GM12878 (cell line): ENCODE measurements around the gene GPR137B. TPM values are rescaled to one million over a fixed set of nuclear protein-coding genes. Genes with fewer than 3 reads are reported as not detected.

Experiments
- ATAC-seq: fragments of 200-7000 bp; cut with Tn5 transposase; 3 replicates; pipeline ENCODE4 v1.9.1; 2020; ENCODE audit warnings: mild to moderate bottlenecking, moderate library complexity
- BruUV-seq: library from RNA; stranded (reverse); fragments of 400-500 nt; replicated peaks from 2 replicates; lab custom pipeline; 2021; lab: Mats Ljungman, UMichigan
- CTCF ChIA-PET: fragments of 300-600 bp; sonication (Branson Sonifier 250); formaldehyde crosslinking; extraction: SDS; loops from one replicate; lab custom pipeline; 2021; ENCODE audit warnings: inconsistent platforms; lab: Yijun Ruan, JAX
- POLR2A ChIA-PET: fragments of 350-600 bp; formaldehyde crosslinking; extraction: SDS; loops from one replicate; lab custom pipeline; 2021; ENCODE audit warnings: inconsistent platforms; lab: Charles Lee
- RAD21 ChIA-PET: fragments of 300-600 bp; sonication (Branson Sonifier 250); formaldehyde crosslinking; loops from one replicate; lab custom pipeline; 2023; ENCODE audit warnings: antibody characterized with exemption; ENCODE audit not compliant: unreplicated experiment; lab: Charles Lee
- SMC1A ChIA-PET: fragments of 300-600 bp; sonication (Branson Sonifier 250); formaldehyde crosslinking; loops from one replicate; lab custom pipeline; 2023; ENCODE audit not compliant: unreplicated experiment, uncharacterized antibody; lab: Charles Lee
- DNase-seq: peaks from one replicate; pipeline ENCODE4 v3.0.0-alpha.2; 2011; ENCODE audit warnings: low read depth, low spot score
- FAIRE-seq: peaks from 3 replicates; lab custom pipeline; 2011; peaks lifted over from hg19 to GRCh38; lab: Jason Lieb, UNC
- H2AFZ ChIP-seq: 2 replicates; pipeline ENCODE4 v1.6.0; 2011; ENCODE audit warnings: low read depth, low read length, control low read depth; ENCODE audit not compliant: control insufficient read depth
- H3K27ac ChIP-seq: 2 replicates; pipeline ENCODE4 v1.5.1; 2011; ENCODE audit warnings: control low read depth; ENCODE audit not compliant: control insufficient read depth, insufficient read depth
- H3K27me3 ChIP-seq, 2 experiments: replicated peaks in 1 of 2; 2 replicates each; pipeline versions ENCODE4 v1.6.0 to v1.6.1; 2011; ENCODE audit warnings: low read length in 1 of 2; ENCODE audit not compliant: control insufficient read depth in 2 of 2, insufficient read depth in 2 of 2
- H3K36me3 ChIP-seq, 2 experiments: 2 replicates each; pipeline ENCODE4 v1.5.1; 2011; ENCODE audit warnings: low read length in 1 of 2; ENCODE audit not compliant: control insufficient read depth in 2 of 2, insufficient read depth in 2 of 2
- H3K4me1 ChIP-seq: 2 replicates; pipeline ENCODE4 v1.6.1; 2011; ENCODE audit warnings: mild to moderate bottlenecking, low read length, moderate library complexity, mixed read lengths; ENCODE audit not compliant: control insufficient read depth, insufficient read depth
- H3K4me2 ChIP-seq: 2 replicates; pipeline ENCODE4 v1.6.0; 2011; ENCODE audit warnings: control low read depth; ENCODE audit not compliant: control insufficient read depth, insufficient read depth
- H3K4me3 ChIP-seq: fragments of 200-600 bp; sonication (generic); 2 replicates; pipeline ENCODE4 v1.5.1; 2016
- H3K79me2 ChIP-seq: 2 replicates; pipeline ENCODE4 v1.6.0; 2011; ENCODE audit warnings: low read length; ENCODE audit not compliant: control insufficient read depth, insufficient read depth
- H3K9ac ChIP-seq: 2 replicates; pipeline ENCODE4 v1.8.0; 2011; ENCODE audit warnings: low read length, control low read depth, mixed read lengths; ENCODE audit not compliant: control insufficient read depth, insufficient read depth
- H3K9me3 ChIP-seq: replicated peaks from 3 replicates; pipeline ENCODE4 v1.5.1; 2011; ENCODE audit warnings: mild to moderate bottlenecking, low read length; ENCODE audit not compliant: control insufficient read depth, insufficient read depth
- H4K20me1 ChIP-seq: 2 replicates; pipeline ENCODE4 v1.6.0; 2011; ENCODE audit not compliant: control insufficient read depth, insufficient read depth
- HDGF ChIP-seq: fragments of 450-650 bp; IDR thresholded peaks from 2 replicates; pipeline ENCODE4 v1.6.1; 2016; ENCODE audit warnings: antibody characterized with exemption
- IKZF2 ChIP-seq, 2 experiments: fragments of 450-650 bp; IDR thresholded peaks; 2 replicates each; pipeline ENCODE4 v1.6.1; 2017; ENCODE audit warnings: mild to moderate bottlenecking in 2 of 2, moderate library complexity in 2 of 2
- IRF4 ChIP-seq: IDR thresholded peaks from 2 replicates; pipeline ENCODE4 v1.6.1; 2011; ENCODE audit warnings: low read depth, low read length
- MYC ChIP-seq: IDR thresholded peaks from 2 replicates; pipeline ENCODE4 v1.6.1; 2011; ENCODE audit warnings: mild to moderate bottlenecking, low read length, moderate library complexity, inconsistent platforms; ENCODE audit not compliant: insufficient read depth, insufficient replicate concordance, insufficient read length, severe bottlenecking
- SREBF1 ChIP-seq: IDR thresholded peaks from 2 replicates; pipeline ENCODE4 v1.6.1; 2012; ENCODE audit warnings: mild to moderate bottlenecking, low read length
- SREBF2 ChIP-seq: IDR thresholded peaks from 2 replicates; pipeline ENCODE4 v1.6.1; 2012; ENCODE audit warnings: mild to moderate bottlenecking, low read length
- STAT3 ChIP-seq: IDR thresholded peaks from 2 replicates; pipeline ENCODE4 v1.6.1; 2011; ENCODE audit warnings: low read depth, low read length, improper control_type of control experiment
- SUZ12 ChIP-seq: fragments of 200-600 bp; sonication (generic); IDR thresholded peaks from one replicate; pipeline ENCODE4 v1.6.1; 2018; ENCODE audit warnings: antibody characterized with exemption, mild to moderate bottlenecking; ENCODE audit not compliant: unreplicated experiment
- ZNF24 ChIP-seq: fragments of 450-650 bp; IDR thresholded peaks from 2 replicates; pipeline ENCODE4 v1.6.1; 2017; ENCODE audit warnings: antibody characterized with exemption, mild to moderate bottlenecking
- WGBS: methylation state at CpG from one replicate; pipeline ENCODE4 v1.1.6; 2016; ENCODE audit warnings: low lambda C conversion rate; ENCODE audit not compliant: insufficient replicate concordance, insufficient coverage; ENCODE audit errors: missing lambda C conversion rate; 5-methylcytosine and 5-hydroxymethylcytosine counted together
- in situ Hi-C: fragments of 300-500 bp; cut with MboI; formaldehyde crosslinking; loops from 9 replicates; pipeline ENCODE4 v1.14.3; 2018; ENCODE audit warnings: mixed read lengths
- intact Hi-C: fragments of 100-400 bp; cut with micrococcal nuclease; formaldehyde crosslinking; loops from one replicate; pipeline ENCODE4 v1.14.2; 2022; ENCODE audit not compliant: unreplicated experiment
- polyA plus RNA-seq, 11 experiments: library from polyadenylated mRNA; depleted of rRNA in 4 of 11; unstranded in 6 of 11; stranded (reverse) in 5 of 11; fragments of >200 nt; fragmentation: Nextera tagmentation in 4 of 11; fragmentation: Illumina TruSeq in 1 of 11; extraction: Ambion mirVana in 4 of 11; extraction: Trizol in 1 of 11; gene quantifications; 1 replicate in 1 of 11; 2 replicates in 10 of 11; pipeline versions ENCODE4 v1.2.1 to v1.2.3, GENCODE V29; 2011 to 2016; ENCODE audit warnings: inconsistent platforms in 2 of 11, missing spikeins in 2 of 11, low read depth in 1 of 11
- total RNA-seq, 4 experiments: library from RNA; depleted of rRNA in 3 of 4; stranded (reverse); fragments of >200 nt in 3 of 4; fragmentation: Illumina TruSeq in 1 of 4; extraction: Trizol in 1 of 4; gene quantifications; 2 replicates each; pipeline versions ENCODE4 v1.2.1 to v1.2.3, GENCODE V29; 2013 to 2021
- TF ChIP-seq, protein P1 (sequence below): fragments of 450-650 bp; IDR thresholded peaks from 2 replicates; pipeline ENCODE4 v1.6.1; 2018; ENCODE audit warnings: mild to moderate bottlenecking, low read depth, moderate library complexity; ENCODE audit not compliant: partially characterized antibody
- TF ChIP-seq, protein P2 (sequence below), 3 experiments: IDR thresholded peaks in 2 of 3; conservative IDR thresholded peaks in 1 of 3; 2 replicates each; pipeline ENCODE4 v1.5.1; 2011; ENCODE audit warnings: low read depth in 3 of 3, low read length in 3 of 3, mild to moderate bottlenecking in 3 of 3, control low read depth in 2 of 3, moderate library complexity in 2 of 3, inconsistent platforms in 1 of 3, mixed read lengths in 1 of 3; ENCODE audit not compliant: control insufficient read depth in 2 of 3, insufficient read depth in 1 of 3; ENCODE audit errors: extremely low read depth in 1 of 3
- TF ChIP-seq, protein P3 (sequence below): fragments of 450-650 bp; IDR thresholded peaks from 2 replicates; pipeline ENCODE4 v1.6.1; 2017; ENCODE audit warnings: mild to moderate bottlenecking
- TF ChIP-seq, protein P4 (sequence below): IDR thresholded peaks from 2 replicates; pipeline ENCODE4 v1.6.1; 2011; ENCODE audit warnings: borderline replicate concordance, low read depth, mild to moderate bottlenecking, moderate library complexity, low read length; ENCODE audit not compliant: insufficient read depth, poor library complexity, severe bottlenecking
- TF ChIP-seq, protein P5 (sequence below): IDR thresholded peaks from 2 replicates; pipeline ENCODE4 v1.6.1; 2011; ENCODE audit warnings: borderline replicate concordance, low read depth, mild to moderate bottlenecking, moderate library complexity, mixed read lengths, low read length; ENCODE audit not compliant: insufficient read depth; ENCODE audit errors: extremely low read length

The GPR137B gene
- total and polyA plus RNA-seq, 10 of the 15 experiments (the other 5 are each of a cell fraction or from before 2014, with no cell fraction given) = 5.4 to 20.8 (median 12.5) TPM

DNA sequence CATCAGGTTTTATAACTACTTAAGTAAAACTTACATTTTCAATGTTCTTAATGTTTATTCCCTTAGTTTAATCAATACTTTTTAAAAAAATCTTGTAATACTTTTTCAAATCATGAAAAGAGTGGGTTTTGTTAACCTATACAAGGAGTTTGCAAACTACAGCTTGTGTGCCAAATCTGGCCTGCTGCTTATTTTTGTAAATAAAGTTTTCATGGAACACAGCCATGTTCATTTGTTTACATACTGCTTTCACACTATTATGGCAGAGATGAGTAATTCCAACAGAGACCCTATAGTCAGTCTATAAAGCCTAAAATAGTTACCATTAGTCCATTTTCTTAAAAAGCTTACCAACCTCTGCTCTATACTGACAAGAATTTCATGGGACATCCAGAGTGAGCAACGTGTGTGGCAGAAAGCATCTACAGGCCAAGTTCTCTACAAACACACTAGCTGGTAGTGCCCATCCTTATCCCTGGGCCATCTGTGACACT lies 96.8 kb downstream of the GPR137B start:
- 23% methylated on average over 1 of the region's 1 CpG for WGBS
- TF ChIP-seq, protein P1, sequence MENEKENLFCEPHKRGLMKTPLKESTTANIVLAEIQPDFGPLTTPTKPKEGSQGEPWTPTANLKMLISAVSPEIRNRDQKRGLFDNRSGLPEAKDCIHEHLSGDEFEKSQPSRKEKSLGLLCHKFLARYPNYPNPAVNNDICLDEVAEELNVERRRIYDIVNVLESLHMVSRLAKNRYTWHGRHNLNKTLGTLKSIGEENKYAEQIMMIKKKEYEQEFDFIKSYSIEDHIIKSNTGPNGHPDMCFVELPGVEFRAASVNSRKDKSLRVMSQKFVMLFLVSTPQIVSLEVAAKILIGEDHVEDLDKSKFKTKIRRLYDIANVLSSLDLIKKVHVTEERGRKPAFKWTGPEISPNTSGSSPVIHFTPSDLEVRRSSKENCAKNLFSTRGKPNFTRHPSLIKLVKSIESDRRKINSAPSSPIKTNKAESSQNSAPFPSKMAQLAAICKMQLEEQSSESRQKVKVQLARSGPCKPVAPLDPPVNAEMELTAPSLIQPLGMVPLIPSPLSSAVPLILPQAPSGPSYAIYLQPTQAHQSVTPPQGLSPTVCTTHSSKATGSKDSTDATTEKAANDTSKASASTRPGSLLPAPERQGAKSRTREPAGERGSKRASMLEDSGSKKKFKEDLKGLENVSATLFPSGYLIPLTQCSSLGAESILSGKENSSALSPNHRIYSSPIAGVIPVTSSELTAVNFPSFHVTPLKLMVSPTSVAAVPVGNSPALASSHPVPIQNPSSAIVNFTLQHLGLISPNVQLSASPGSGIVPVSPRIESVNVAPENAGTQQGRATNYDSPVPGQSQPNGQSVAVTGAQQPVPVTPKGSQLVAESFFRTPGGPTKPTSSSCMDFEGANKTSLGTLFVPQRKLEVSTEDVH = no peak
- TF ChIP-seq, protein P2, sequence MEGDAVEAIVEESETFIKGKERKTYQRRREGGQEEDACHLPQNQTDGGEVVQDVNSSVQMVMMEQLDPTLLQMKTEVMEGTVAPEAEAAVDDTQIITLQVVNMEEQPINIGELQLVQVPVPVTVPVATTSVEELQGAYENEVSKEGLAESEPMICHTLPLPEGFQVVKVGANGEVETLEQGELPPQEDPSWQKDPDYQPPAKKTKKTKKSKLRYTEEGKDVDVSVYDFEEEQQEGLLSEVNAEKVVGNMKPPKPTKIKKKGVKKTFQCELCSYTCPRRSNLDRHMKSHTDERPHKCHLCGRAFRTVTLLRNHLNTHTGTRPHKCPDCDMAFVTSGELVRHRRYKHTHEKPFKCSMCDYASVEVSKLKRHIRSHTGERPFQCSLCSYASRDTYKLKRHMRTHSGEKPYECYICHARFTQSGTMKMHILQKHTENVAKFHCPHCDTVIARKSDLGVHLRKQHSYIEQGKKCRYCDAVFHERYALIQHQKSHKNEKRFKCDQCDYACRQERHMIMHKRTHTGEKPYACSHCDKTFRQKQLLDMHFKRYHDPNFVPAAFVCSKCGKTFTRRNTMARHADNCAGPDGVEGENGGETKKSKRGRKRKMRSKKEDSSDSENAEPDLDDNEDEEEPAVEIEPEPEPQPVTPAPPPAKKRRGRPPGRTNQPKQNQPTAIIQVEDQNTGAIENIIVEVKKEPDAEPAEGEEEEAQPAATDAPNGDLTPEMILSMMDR (IDR thresholded peaks at IDR 0.05 in 2 of 3, conservative IDR thresholded peaks at IDR 0.05 in 1 of 3; ENCODE audit: control insufficient read depth in 2 of 3, extremely low read depth in 1 of 3, insufficient read depth in 1 of 3, low read depth in 3 of 3, low read length in 3 of 3) = no peak
- TF ChIP-seq, protein P3, sequence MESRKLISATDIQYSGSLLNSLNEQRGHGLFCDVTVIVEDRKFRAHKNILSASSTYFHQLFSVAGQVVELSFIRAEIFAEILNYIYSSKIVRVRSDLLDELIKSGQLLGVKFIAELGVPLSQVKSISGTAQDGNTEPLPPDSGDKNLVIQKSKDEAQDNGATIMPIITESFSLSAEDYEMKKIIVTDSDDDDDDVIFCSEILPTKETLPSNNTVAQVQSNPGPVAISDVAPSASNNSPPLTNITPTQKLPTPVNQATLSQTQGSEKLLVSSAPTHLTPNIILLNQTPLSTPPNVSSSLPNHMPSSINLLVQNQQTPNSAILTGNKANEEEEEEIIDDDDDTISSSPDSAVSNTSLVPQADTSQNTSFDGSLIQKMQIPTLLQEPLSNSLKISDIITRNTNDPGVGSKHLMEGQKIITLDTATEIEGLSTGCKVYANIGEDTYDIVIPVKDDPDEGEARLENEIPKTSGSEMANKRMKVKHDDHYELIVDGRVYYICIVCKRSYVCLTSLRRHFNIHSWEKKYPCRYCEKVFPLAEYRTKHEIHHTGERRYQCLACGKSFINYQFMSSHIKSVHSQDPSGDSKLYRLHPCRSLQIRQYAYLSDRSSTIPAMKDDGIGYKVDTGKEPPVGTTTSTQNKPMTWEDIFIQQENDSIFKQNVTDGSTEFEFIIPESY = no peak
- no peak for TF ChIP-seq IKZF2 (IDR thresholded peaks at IDR 0.05)
- no peak for TF ChIP-seq STAT3
- no peak for TF ChIP-seq SUZ12
- TF ChIP-seq ZNF24 = no peak
- TF ChIP-seq SREBF1 = no peak
- TF ChIP-seq SREBF2 = no peak
- TF ChIP-seq HDGF = no peak
- TF ChIP-seq, protein P4, sequence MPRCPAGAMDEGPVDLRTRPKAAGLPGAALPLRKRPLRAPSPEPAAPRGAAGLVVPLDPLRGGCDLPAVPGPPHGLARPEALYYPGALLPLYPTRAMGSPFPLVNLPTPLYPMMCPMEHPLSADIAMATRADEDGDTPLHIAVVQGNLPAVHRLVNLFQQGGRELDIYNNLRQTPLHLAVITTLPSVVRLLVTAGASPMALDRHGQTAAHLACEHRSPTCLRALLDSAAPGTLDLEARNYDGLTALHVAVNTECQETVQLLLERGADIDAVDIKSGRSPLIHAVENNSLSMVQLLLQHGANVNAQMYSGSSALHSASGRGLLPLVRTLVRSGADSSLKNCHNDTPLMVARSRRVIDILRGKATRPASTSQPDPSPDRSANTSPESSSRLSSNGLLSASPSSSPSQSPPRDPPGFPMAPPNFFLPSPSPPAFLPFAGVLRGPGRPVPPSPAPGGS = no peak
- TF ChIP-seq, protein P5, sequence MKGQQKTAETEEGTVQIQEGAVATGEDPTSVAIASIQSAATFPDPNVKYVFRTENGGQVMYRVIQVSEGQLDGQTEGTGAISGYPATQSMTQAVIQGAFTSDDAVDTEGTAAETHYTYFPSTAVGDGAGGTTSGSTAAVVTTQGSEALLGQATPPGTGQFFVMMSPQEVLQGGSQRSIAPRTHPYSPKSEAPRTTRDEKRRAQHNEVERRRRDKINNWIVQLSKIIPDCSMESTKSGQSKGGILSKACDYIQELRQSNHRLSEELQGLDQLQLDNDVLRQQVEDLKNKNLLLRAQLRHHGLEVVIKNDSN = no peak
- TF ChIP-seq IRF4 = no peak
- TF ChIP-seq MYC = no peak

More for the DNA sequence above, 96.8 kb downstream of the GPR137B start:
- Histone ChIP-seq H3K4me1 (no peaks in the 10 kb centered on the region), H3K27ac (no peak overlapping the region), H3K27me3 (no peaks in the 10 kb centered on the region; a peak in 1 of 4 replicates), H4K20me1 (no peaks in the 10 kb centered on the region), H3K9ac (no peak overlapping the region), H3K4me3 (no peak overlapping the region), H3K36me3 (peaks cover 0 to 19% of the 10 kb centered on the region in 2 experiments; a peak in 3 of 4 replicates), H3K4me2 (no peak overlapping the region), H2AFZ (no peak overlapping the region), H3K9me3 (no peaks in the 10 kb centered on the region), H3K79me2 (no peaks in the 10 kb centered on the region)
- no peak for ATAC-seq
- DNase-seq = no peak
- ChIA-PET RAD21 (interaction anchor here (0.7 to 0.9 kb wide), 2 partner anchors 11 to 20 kb away, joined by 3 read pairs; no protein-coding TSS in a partner anchor), CTCF (interaction anchor here (0.6 to 1.9 kb wide), 3 partner anchors 24 to 81 kb away, joined by 3 to 5 read pairs (median 3); no protein-coding TSS in a partner anchor), POLR2A (interaction anchor here (0.6 to 0.7 kb wide), 2 partner anchors 8 to 267 kb away, joined by 3 read pairs; no protein-coding TSS in a partner anchor), SMC1A (interaction anchor here (0.8 to 1.4 kb wide), 6 partner anchors 12 to 250 kb away, joined by 3 read pairs; no protein-coding TSS in a partner anchor)
- BruUV-seq = no TSS peak
- no peak for FAIRE-seq
- intact Hi-C loops = no loop called here
- in situ Hi-C loops = no loop called here
